Lower lobe of right lung (tissue), 2 donors: ENCODE measurements around the gene ATP8A1. TPM values are rescaled to one million over a fixed set of nuclear protein-coding genes. Genes with fewer than 3 reads are reported as not detected.

Experiments used
- ATAC-seq, 2 donors: fragments of 200-7000 bp; cut with Tn5 transposase; one replicate each; pipeline ENCODE4 v1.9.1; 2020 to 2022; ENCODE audit warnings: mild to moderate bottlenecking in 2 of 2, moderate library complexity in 2 of 2
- DNase-seq: peaks from one replicate; pipeline ENCODE4 v3.0.0-alpha.2; 2020
- H3K27ac ChIP-seq: fragments of 200-600 bp; one replicate; pipeline ENCODE4 v1.8.0; 2022
- H3K27me3 ChIP-seq: fragments of 200-600 bp; one replicate; pipeline ENCODE4 v1.8.0; 2022; ENCODE audit warnings: low read depth
- H3K36me3 ChIP-seq: fragments of 200-600 bp; one replicate; pipeline ENCODE4 v1.8.0; 2022; ENCODE audit warnings: mild to moderate bottlenecking
- H3K4me1 ChIP-seq: fragments of 200-600 bp; one replicate; pipeline ENCODE4 v1.8.0; 2022
- H3K4me3 ChIP-seq: fragments of 200-600 bp; one replicate; pipeline ENCODE4 v1.8.0; 2022; ENCODE audit warnings: mild to moderate bottlenecking
- H3K9me3 ChIP-seq: fragments of 200-600 bp; one replicate; pipeline ENCODE4 v1.8.0; 2022
- CTCF ChIP-seq: fragments of 200-600 bp; IDR thresholded peaks from one replicate; pipeline ENCODE4 v1.8.0; 2022; ENCODE audit warnings: antibody characterized with exemption, mild to moderate bottlenecking
- intact Hi-C: fragments of 100-400 bp; cut with DNase I; formaldehyde crosslinking; loops from one replicate; pipeline ENCODE4 v1.11.0; 2022
- total RNA-seq: library from RNA; stranded (reverse); fragmentation: NEBNext Ultra II Directional; extraction: Animal tissue kit (Norgen Biotek cat#: 25700); gene quantifications from one replicate; pipeline ENCODE4 v1.2.1, GENCODE V29; 2021
- donor health status: DM: no; HTN: yes; CAD: no; lungs with severe emphysema.

The ATP8A1 gene
- total RNA-seq, 1 donor from 2014 or later, result 84.7 TPM

- H3K9me3 ChIP-seq, result no peaks in the 10 kb centered on the region
- H3K27me3 ChIP-seq, result no peaks in the 10 kb centered on the region
- H3K27ac ChIP-seq, result peak overlapping the region; percentile 31
- peaks cover 7% of the 10 kb centered on the region for H3K4me1 ChIP-seq
- H3K4me3 ChIP-seq, result no peak overlapping the region
- peak; percentile 17 to 58 for ATAC-seq
- no peak for DNase-seq
- no peak for TF ChIP-seq CTCF
- intact Hi-C loops, result no loop called here
- H3K36me3 ChIP-seq, result no peaks in the 10 kb centered on the region
These were observed 14.7 kb upstream of the ATP8A1 start for GRCh38 chr4:42671431-42672194.

- peak overlapping the region; percentile 82 for H3K27ac ChIP-seq
These were observed 1.4 kb upstream of the ATP8A1 start for GRCh38 chr4:42658261-42658660.

GRCh38 chr4:42656679-42656943, 294 bp downstream of the ATP8A1 start:
- Histone ChIP-seq H3K27ac (peak overlapping the region; percentile 82), H3K9me3 (no peaks in the 10 kb centered on the region), H3K36me3 (no peaks in the 10 kb centered on the region), H3K27me3 (no peaks in the 10 kb centered on the region), H3K4me1 (peaks cover 22% of the 10 kb centered on the region), H3K4me3 (peak overlapping the region; percentile 88)
- ATAC-seq (no peak), DNase-seq (no peak)
- no peak for TF ChIP-seq CTCF
- intact Hi-C loops, result no loop called here

More at GRCh38 chr4:42658261-42658660, 1.4 kb upstream of the ATP8A1 start:
- no peak for ATAC-seq
- Histone ChIP-seq H3K4me1 (peaks cover 22% of the 10 kb centered on the region), H3K36me3 (no peaks in the 10 kb centered on the region), H3K9me3 (no peaks in the 10 kb centered on the region), H3K27me3 (no peaks in the 10 kb centered on the region), H3K4me3 (peak overlapping the region; percentile 88)
- TF ChIP-seq CTCF, result no peak
- DNase-seq, result no peak
- intact Hi-C loops, result no loop called here

GRCh38 chr4:42655921-42656678, 805 bp downstream of the ATP8A1 start:
- H3K4me3 ChIP-seq, result peak overlapping the region; percentile 88
- intact Hi-C loops, result no loop called here
- H3K36me3 ChIP-seq, result no peaks in the 10 kb centered on the region
- peak overlapping the region; percentile 82 for H3K27ac ChIP-seq
- no peaks in the 10 kb centered on the region for H3K27me3 ChIP-seq
- no peaks in the 10 kb centered on the region for H3K9me3 ChIP-seq
- ATAC-seq (peak; percentile 26 to 36), DNase-seq (peak; percentile 73)
- no peak for TF ChIP-seq CTCF
- H3K4me1 ChIP-seq, result peaks cover 22% of the 10 kb centered on the region

- no peak for TF ChIP-seq CTCF
- Histone ChIP-seq H3K27ac (peak overlapping the region; percentile 15), H3K36me3 (no peaks in the 10 kb centered on the region), H3K4me3 (peak overlapping the region; percentile 88), H3K27me3 (no peaks in the 10 kb centered on the region), H3K9me3 (no peaks in the 10 kb centered on the region), H3K4me1 (peaks cover 22% of the 10 kb centered on the region)
- intact Hi-C loops, result no loop called here
- no peak for ATAC-seq
- DNase-seq, result no peak
These were observed 1.7 kb downstream of the ATP8A1 start for GRCh38 chr4:42655269-42655637.
